Psoas muscle (tissue), 8 donors: ENCODE results near the gene IL1R2. TPM values are rescaled to one million over a fixed set of nuclear protein-coding genes. Genes with fewer than 3 reads are reported as not detected.

Source experiments
- ATAC-seq, 4 donors: fragments of 200-7000 bp; cut with Tn5 transposase; one replicate each; pipeline ENCODE4 v1.9.1; 2020; ENCODE audit warnings: moderate library complexity in 3 of 4, mild to moderate bottlenecking in 2 of 4
- DNase-seq, 2 donors: peaks; one replicate each; pipeline ENCODE4 v3.0.0-alpha.2; 2020
- H3K27ac ChIP-seq: fragments of 200-600 bp; one replicate; pipeline ENCODE4 v1.8.0; 2022
- H3K27me3 ChIP-seq, 3 donors: fragments of 200-600 bp in 1 of 3; one replicate each; pipeline versions ENCODE4 v1.6.1 to v1.8.0; 2013 to 2022; ENCODE audit warnings: low read length in 2 of 3, mild to moderate bottlenecking in 2 of 3, moderate library complexity in 1 of 3; ENCODE audit not compliant: insufficient read depth in 3 of 3
- H3K36me3 ChIP-seq, 2 donors: fragments of 200-600 bp in 1 of 2; one replicate each; pipeline versions ENCODE4 v1.6.1 to v1.8.0; 2013 to 2022; ENCODE audit warnings: low read depth in 1 of 2, mild to moderate bottlenecking in 1 of 2, moderate library complexity in 1 of 2; ENCODE audit not compliant: insufficient read depth in 1 of 2
- H3K4me1 ChIP-seq: fragments of 200-600 bp; one replicate; pipeline ENCODE4 v1.8.0; 2022
- H3K4me3 ChIP-seq: fragments of 200-600 bp; one replicate; pipeline ENCODE4 v1.8.0; 2022; ENCODE audit warnings: mild to moderate bottlenecking
- H3K9me3 ChIP-seq: fragments of 200-600 bp; one replicate; pipeline ENCODE4 v1.8.0; 2022
- WGBS, 3 donors: extraction: QIAGEN DNeasy Blood & Tissue Kit; methylation state at CpG; one replicate each; pipeline versions ENCODE4 v1.1.6 to v1.1.7; 2013; 5-methylcytosine and 5-hydroxymethylcytosine counted together
- intact Hi-C, 2 donors: fragments of 100-400 bp; cut with DNase I; formaldehyde crosslinking; loops; one replicate each; pipeline versions ENCODE4 v1.11.0 to v1.14.2; 2022
- polyA plus RNA-seq, 3 donors: library from polyadenylated mRNA; stranded (reverse); fragments of 200-250 nt; gene quantifications; one replicate each; pipeline ENCODE4 v1.2.3, GENCODE V29; 2013
- total RNA-seq, 4 donors: library from RNA; stranded (reverse); fragmentation: NEBNext Ultra II Directional in 2 of 4; extraction: Animal tissue kit (Norgen Biotek cat#: 25700) in 2 of 4; gene quantifications; one replicate each; pipeline versions ENCODE4 v1.2.1 to v1.2.4, GENCODE V29; 2021 to 2023
- TF ChIP-seq, protein P1 (sequence below): fragments of 200-600 bp; IDR thresholded peaks from one replicate; pipeline ENCODE4 v1.8.0; 2022; ENCODE audit warnings: antibody characterized with exemption
- donor health status: healthy with polysubstance abuse.
- donor health status: DM: no; HTN: no; CAD: no; lungs with moderate emphysema.
- donor health status: Bipolar disorder and iron deficiency.
- donor health status: healthy.
- donor health status: DM: yes; HTN: yes; CAD: no.
- donor health status: DM: no; HTN: no; CAD: no.
- donor health status: DM: no; HTN: no; CAD: no.
- donor health status: DM: yes; HTN: yes; CAD: no.

IL1R2 gene
- total and polyA plus RNA-seq, 7 donors = 0.41 to 3.4 (median 1.3) TPM

DNA sequence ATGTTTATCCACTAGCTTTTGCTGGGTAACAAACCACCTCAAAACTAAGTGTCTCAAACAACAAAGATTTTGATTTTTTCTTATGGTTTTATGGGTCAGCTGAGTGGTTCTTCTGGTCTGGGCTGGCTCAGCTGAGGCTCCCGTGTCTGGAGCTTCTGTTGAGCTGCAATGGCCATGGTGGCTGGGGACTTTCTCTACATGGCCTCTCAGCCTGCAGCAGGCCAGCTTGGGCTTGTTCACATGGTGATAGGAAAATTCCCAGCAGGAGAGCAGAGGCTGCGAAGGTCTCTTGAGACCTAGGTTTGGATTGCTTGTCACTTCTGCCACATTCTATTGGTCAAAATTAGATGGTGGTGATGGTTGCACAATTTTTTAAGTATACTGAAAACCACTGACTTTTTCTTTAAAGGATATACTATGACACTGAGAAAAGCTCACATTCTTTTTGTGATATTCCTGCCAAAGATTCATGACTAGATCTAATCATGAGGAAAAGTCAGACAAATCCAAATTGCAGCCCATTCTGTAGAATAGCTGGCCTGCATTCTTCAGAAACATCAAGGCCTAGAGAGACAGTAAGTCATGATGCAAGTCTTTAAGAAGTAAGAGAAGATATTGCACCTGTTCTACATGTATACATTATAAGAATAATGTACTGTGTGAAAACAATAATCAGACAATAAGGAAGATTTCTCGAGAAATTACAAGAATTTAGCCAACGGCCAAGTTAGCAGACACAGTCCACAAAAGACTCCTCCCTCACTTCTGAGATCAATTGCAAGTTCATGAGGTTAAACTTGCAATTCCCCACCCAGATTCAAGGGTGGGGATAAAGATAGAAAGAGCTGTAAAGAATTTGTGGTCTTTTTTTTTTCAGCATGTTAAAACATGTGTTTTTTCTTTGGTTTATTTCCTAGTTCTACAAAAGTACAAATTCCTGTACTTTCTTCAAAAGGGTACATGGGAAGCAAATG, 35.0 kb upstream of the IL1R2 start:
- H3K4me1 ChIP-seq = no peaks in the 10 kb centered on the region
- H3K4me3 ChIP-seq = no peak overlapping the region
- TF ChIP-seq, protein P1, sequence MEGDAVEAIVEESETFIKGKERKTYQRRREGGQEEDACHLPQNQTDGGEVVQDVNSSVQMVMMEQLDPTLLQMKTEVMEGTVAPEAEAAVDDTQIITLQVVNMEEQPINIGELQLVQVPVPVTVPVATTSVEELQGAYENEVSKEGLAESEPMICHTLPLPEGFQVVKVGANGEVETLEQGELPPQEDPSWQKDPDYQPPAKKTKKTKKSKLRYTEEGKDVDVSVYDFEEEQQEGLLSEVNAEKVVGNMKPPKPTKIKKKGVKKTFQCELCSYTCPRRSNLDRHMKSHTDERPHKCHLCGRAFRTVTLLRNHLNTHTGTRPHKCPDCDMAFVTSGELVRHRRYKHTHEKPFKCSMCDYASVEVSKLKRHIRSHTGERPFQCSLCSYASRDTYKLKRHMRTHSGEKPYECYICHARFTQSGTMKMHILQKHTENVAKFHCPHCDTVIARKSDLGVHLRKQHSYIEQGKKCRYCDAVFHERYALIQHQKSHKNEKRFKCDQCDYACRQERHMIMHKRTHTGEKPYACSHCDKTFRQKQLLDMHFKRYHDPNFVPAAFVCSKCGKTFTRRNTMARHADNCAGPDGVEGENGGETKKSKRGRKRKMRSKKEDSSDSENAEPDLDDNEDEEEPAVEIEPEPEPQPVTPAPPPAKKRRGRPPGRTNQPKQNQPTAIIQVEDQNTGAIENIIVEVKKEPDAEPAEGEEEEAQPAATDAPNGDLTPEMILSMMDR = no peak
- intact Hi-C loops = no loop called here
- H3K27ac ChIP-seq = no peak overlapping the region
- no peak for ATAC-seq
- H3K27me3 ChIP-seq = no peaks in the 10 kb centered on the region
- no peaks in the 10 kb centered on the region for H3K9me3 ChIP-seq
- H3K36me3 ChIP-seq = no peaks in the 10 kb centered on the region
- WGBS, 3 donors = 46 to 64% (median 49%) methylated on average over 4 of the region's 4 CpGs
- DNase-seq = no peak

DNA sequence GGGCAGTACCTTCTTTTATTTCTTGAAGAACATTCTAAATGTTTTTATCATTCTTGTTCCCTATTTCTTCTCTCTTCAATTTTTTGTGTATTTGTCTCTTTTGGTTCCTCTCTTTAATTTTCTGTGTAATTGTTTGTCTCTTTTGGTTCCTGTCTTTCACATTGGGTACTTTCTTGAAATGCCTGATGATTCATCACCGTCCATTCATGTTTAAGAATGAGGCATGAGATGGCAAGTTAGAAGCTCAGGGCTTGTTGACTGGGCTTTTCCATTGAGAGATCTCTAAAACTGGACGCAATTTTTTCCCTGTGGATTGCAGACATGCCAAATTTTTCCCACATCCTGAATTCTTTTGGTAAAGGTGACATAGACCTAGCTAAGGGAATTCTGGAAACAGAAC, 33.7 kb upstream of the IL1R2 start:
- Histone ChIP-seq H3K36me3 (no peaks in the 10 kb centered on the region), H3K4me3 (no peak overlapping the region), H3K9me3 (no peaks in the 10 kb centered on the region), H3K27ac (no peak overlapping the region), H3K27me3 (no peaks in the 10 kb centered on the region), H3K4me1 (no peaks in the 10 kb centered on the region)
- DNase-seq (no peak), ATAC-seq (no peak)
- TF ChIP-seq, protein P1 = no peak
- 0 to 1% (median 0%) methylated on average over 2 of the region's 2 CpGs for WGBS, 3 donors
- intact Hi-C loops = no loop called here

DNA sequence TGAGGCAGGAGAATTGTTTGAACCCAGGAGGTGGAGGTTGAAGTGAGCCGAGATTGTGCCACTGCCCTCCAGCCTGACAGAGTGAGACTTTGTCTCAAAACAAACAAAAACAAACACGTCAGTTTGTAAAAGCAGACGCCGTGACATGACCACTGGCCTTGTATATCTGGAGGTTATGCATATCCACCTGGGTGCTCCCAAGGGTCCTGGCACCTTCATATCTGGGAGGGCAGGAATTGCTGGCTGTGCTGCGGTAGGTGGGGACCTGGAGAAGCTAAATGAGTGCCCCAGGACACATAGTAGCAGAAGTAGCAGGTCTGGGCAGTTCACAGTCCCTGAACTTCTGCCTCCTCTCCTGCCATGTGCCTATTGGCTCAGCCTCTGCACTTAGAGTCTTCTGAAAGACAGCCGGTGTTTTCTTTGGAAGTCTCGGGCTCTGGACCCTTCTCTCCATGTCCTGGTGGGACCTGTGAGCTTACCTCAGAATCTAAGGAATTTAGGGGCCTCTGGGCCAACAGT, 30.9 kb upstream of the IL1R2 start:
- Histone ChIP-seq H3K4me1 (no peaks in the 10 kb centered on the region), H3K27ac (peak overlapping the region; percentile 19), H3K4me3 (no peak overlapping the region), H3K36me3 (no peaks in the 10 kb centered on the region), H3K9me3 (no peaks in the 10 kb centered on the region), H3K27me3 (no peaks in the 10 kb centered on the region)
- DNase-seq (no peak), ATAC-seq (no peak)
- WGBS, 3 donors = 62 to 64% (median 62%) methylated on average over 7 of the region's 7 CpGs
- intact Hi-C loops = no loop called here
- TF ChIP-seq, protein P1 = no peak

DNA sequence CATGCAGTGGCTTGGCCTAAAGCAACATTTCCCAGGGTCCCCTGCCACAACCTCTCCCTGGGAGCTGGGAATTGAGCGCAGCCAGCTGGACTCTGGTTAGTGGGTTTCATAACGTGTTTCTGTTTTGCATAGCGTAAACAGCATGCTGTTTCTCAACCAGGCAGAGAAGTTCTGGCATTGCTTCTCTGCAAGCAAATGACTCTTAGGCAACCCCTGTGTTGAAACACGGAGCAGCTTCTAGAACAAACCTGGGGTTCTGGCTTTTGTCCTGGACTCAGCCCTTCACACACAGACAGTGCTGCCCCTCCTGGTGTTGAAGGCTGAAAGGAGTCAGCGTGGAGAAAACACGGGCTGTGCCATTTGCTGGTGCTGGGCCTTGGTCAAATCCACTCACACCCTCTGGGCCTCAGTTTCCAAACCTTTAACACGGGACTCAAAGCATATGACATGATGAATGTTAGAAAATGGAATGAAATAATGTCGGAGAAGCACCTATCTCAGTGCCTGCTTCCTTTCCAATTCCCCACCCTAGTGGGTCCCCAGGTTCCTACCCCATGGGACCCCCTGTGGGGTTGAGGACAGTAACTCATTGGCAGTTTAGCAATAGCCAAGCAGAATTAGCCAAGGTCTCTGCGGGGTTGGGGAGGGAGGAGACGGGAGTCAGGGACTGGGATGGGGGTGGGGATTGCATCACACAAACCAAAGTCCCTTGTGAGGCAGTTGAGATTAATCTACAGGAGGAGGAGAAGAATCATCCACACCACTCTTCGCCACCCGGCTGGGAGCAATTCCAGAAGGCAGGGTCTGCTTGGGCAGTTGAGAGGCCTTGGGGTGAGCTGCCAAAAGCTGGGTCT, 30.2 kb upstream of the IL1R2 start:
- ATAC-seq (peak; percentile 74 to 88 (median 86)), DNase-seq (peak; percentile 84 to 88)
- 40 to 56% (median 46%) methylated on average over 12 of the region's 12 CpGs for WGBS, 3 donors
- Histone ChIP-seq H3K9me3 (no peaks in the 10 kb centered on the region), H3K4me1 (no peaks in the 10 kb centered on the region), H3K27ac (peak overlapping the region; percentile 19), H3K27me3 (no peaks in the 10 kb centered on the region), H3K36me3 (no peaks in the 10 kb centered on the region), H3K4me3 (no peak overlapping the region)
- TF ChIP-seq, protein P1 = no peak
- intact Hi-C loops = no loop called here
